ENCODE data around the gene SMAD7. TPM values are rescaled to one million over a fixed set of nuclear protein-coding genes. Genes with fewer than 3 reads are reported as not detected.
"Not testable (repeated sequence)": the region's sequence is repeated elsewhere in the genome, so short reads cannot be mapped to it uniquely, and the experiment has no call there.

SMAD7 gene
- total RNA-seq, 1 experiment from 2014 or later, result 2.1 TPM

GRCh38 chr18:48887294-48887904 lies 63.4 kb downstream of the SMAD7 start:
- no peak for DNase-seq (ENCODE audit: extremely low read depth, low read depth)

- no peak for DNase-seq (ENCODE audit: extremely low read depth, low read depth)
Observed at GRCh38 chr18:48886520-48887293, 64.1 kb downstream of the SMAD7 start.

- no peak for DNase-seq (ENCODE audit: extremely low read depth, low read depth)
Observed at GRCh38 chr18:48885924-48886400, 64.8 kb downstream of the SMAD7 start.

- DNase-seq (ENCODE audit: extremely low read depth, low read depth), result no peak
Observed at GRCh38 chr18:48885266-48885923, 65.4 kb downstream of the SMAD7 start.

GRCh38 chr18:48884771-48885170 lies 66.0 kb downstream of the SMAD7 start:
- DNase-seq (ENCODE audit: extremely low read depth, low read depth), result no peak

GRCh38 chr18:48884306-48884705 lies 66.5 kb downstream of the SMAD7 start:
- DNase-seq (ENCODE audit: extremely low read depth, low read depth), result no peak

- no peak for DNase-seq (ENCODE audit: extremely low read depth, low read depth)
Observed at GRCh38 chr18:48882379-48882778, 68.4 kb downstream of the SMAD7 start.

- no peak for DNase-seq (ENCODE audit: extremely low read depth, low read depth)
Observed at GRCh38 chr18:48880931-48881330, 69.8 kb downstream of the SMAD7 start.

- DNase-seq (ENCODE audit: extremely low read depth, low read depth), result no peak
Observed at GRCh38 chr18:48879008-48879431, 71.7 kb downstream of the SMAD7 start.

GRCh38 chr18:48878471-48878870 lies 72.3 kb downstream of the SMAD7 start:
- no peak for DNase-seq (ENCODE audit: extremely low read depth, low read depth)

GRCh38 chr18:48877941-48878340 lies 72.8 kb downstream of the SMAD7 start:
- no peak for DNase-seq (ENCODE audit: extremely low read depth, low read depth)

- DNase-seq (ENCODE audit: extremely low read depth, low read depth), result no peak
Observed at GRCh38 chr18:48876590-48876989, 74.2 kb downstream of the SMAD7 start.

- DNase-seq (ENCODE audit: extremely low read depth, low read depth), result no peak
Observed at GRCh38 chr18:48875942-48876511, 74.7 kb downstream of the SMAD7 start.

- DNase-seq (ENCODE audit: extremely low read depth, low read depth), result no peak
Observed at GRCh38 chr18:48875314-48875941, 75.3 kb downstream of the SMAD7 start.

GRCh38 chr18:48874701-48875162 lies 76.0 kb downstream of the SMAD7 start:
- no peak for DNase-seq (ENCODE audit: extremely low read depth, low read depth)

- DNase-seq (ENCODE audit: extremely low read depth, low read depth), result no peak
Observed at GRCh38 chr18:48874233-48874632, 76.5 kb downstream of the SMAD7 start.

- no peak for DNase-seq (ENCODE audit: extremely low read depth, low read depth)
Observed at GRCh38 chr18:48872234-48873145, 78.3 kb downstream of the SMAD7 start.

GRCh38 chr18:48871391-48872166 lies 79.2 kb downstream of the SMAD7 start:
- no peak for DNase-seq (ENCODE audit: extremely low read depth, low read depth)

- not testable (repeated sequence) for DNase-seq (ENCODE audit: extremely low read depth, low read depth)
Observed at GRCh38 chr18:48870926-48871325, 79.8 kb downstream of the SMAD7 start.
